ENCODE results near the gene PARP6. TPM values are rescaled to one million over a fixed set of nuclear protein-coding genes. Genes with fewer than 3 reads are reported as not detected.

The PARP6 gene
- total and polyA plus RNA-seq, 2 experiments from 2014 or later = 29.7 to 36.0 TPM

- DNase-seq = peak; percentile 85
- Histone ChIP-seq H3K4me1 (ENCODE audit: insufficient read depth) (no peaks in the 10 kb centered on the region), H3K79me2 (ENCODE audit: insufficient read depth) (no peaks in the 10 kb centered on the region), H3K4me2 (ENCODE audit: unreplicated experiment) (no peak overlapping the region), H2AFZ (no peak overlapping the region), H3K27ac (no peak overlapping the region), H3K36me3 (ENCODE audit: low read depth) (no peaks in the 10 kb centered on the region), H3K9me2 (ENCODE audit: insufficient read depth) (no peaks in the 10 kb centered on the region), H3K4me3 (no peak overlapping the region), H3F3A (ENCODE audit: insufficient read depth) (no peaks in the 10 kb centered on the region), H4K20me1 (ENCODE audit: insufficient read depth) (no peaks in the 10 kb centered on the region), H3K9ac (no peak overlapping the region), H3K9me3 (ENCODE audit: low read depth) (no peaks in the 10 kb centered on the region), H3K27me3 (replicated peaks; ENCODE audit: insufficient read depth) (no peaks in the 10 kb centered on the region)
- in situ Hi-C loops (cut with MboI) = no loop called here
- WGBS, 2 experiments (ENCODE audit: low coverage in 1 of 2, low lambda C conversion rate in 2 of 2, missing lambda C conversion rate in 2 of 2) = 51 to 57% methylated on average over 2 of the region's 2 CpGs
- TF ChIP-seq EZH2 (IDR thresholded peaks at IDR 0.05; ENCODE audit: insufficient read depth, poor library complexity, severe bottlenecking) (no peak), EZH2phosphoT487 (IDR thresholded peaks at IDR 0.05; ENCODE audit: insufficient read depth, low read depth) (no peak)
These were observed 40.5 kb upstream of the PARP6 start for GRCh38 chr15:72312605-72313447.

- TF ChIP-seq EZH2phosphoT487 (IDR thresholded peaks at IDR 0.05; ENCODE audit: insufficient read depth, low read depth) (no peak), EZH2 (IDR thresholded peaks at IDR 0.05; ENCODE audit: insufficient read depth, poor library complexity, severe bottlenecking) (no peak)
- no peak overlapping the region for H3K4me3 ChIP-seq
These were observed 34.7 kb upstream of the PARP6 start for GRCh38 chr15:72307026-72307425.

DNA sequence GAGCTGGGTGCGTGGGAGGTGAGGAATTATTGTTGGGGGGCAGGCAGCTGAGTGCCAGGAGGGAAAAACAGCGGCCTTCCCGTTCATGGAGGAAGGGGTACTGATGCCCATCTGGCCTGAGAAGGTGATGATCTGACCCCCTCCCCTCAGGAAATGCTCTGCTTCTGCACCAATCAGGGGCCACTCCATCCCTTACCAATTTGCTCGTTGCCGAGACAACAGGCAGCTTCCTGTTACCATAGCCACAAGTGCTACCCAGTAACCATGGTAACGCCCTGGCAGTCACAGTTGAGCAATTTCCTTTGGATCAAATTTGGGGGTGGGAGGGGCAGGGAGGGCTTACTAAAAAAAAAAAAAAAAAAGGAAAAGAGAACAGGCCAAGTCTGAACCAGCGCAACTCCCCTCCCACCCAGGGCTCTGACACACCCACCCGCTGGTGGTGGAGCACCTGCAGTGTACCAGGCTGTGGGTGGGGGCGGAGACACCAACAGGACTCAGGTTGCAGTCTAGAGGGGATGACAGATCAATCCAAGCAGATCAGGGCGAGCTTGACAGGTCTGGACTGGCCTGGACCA, 33.9 kb upstream of the PARP6 start:
- Histone ChIP-seq H3K4me1 (ENCODE audit: insufficient read depth) (no peaks in the 10 kb centered on the region), H2AFZ (no peak overlapping the region), H3K27ac (no peak overlapping the region), H3K9me2 (ENCODE audit: insufficient read depth) (no peaks in the 10 kb centered on the region), H3F3A (ENCODE audit: insufficient read depth) (no peaks in the 10 kb centered on the region), H3K4me3 (no peak overlapping the region), H3K9me3 (ENCODE audit: low read depth) (no peaks in the 10 kb centered on the region), H3K9ac (no peak overlapping the region), H3K27me3 (replicated peaks; ENCODE audit: insufficient read depth) (no peaks in the 10 kb centered on the region), H3K36me3 (ENCODE audit: low read depth) (no peaks in the 10 kb centered on the region), H3K4me2 (ENCODE audit: unreplicated experiment) (no peak overlapping the region), H4K20me1 (ENCODE audit: insufficient read depth) (no peaks in the 10 kb centered on the region), H3K79me2 (ENCODE audit: insufficient read depth) (no peaks in the 10 kb centered on the region)
- DNase-seq = peak; percentile 48
- WGBS, 2 experiments (ENCODE audit: low coverage in 1 of 2, low lambda C conversion rate in 2 of 2, missing lambda C conversion rate in 2 of 2) = 58 to 60% methylated on average over 9 to 10 of the region's 10 CpGs
- TF ChIP-seq EZH2 (IDR thresholded peaks at IDR 0.05; ENCODE audit: insufficient read depth, poor library complexity, severe bottlenecking) (no peak), EZH2phosphoT487 (IDR thresholded peaks at IDR 0.05; ENCODE audit: insufficient read depth, low read depth) (no peak)
- in situ Hi-C loops (cut with MboI) = no loop called here

More at GRCh38 chr15:72307026-72307425, 34.7 kb upstream of the PARP6 start:
- Histone ChIP-seq H3K27me3 (replicated peaks; ENCODE audit: insufficient read depth) (no peaks in the 10 kb centered on the region), H3K36me3 (ENCODE audit: low read depth) (no peaks in the 10 kb centered on the region), H3K4me2 (ENCODE audit: unreplicated experiment) (no peak overlapping the region), H3K79me2 (ENCODE audit: insufficient read depth) (no peaks in the 10 kb centered on the region), H3F3A (ENCODE audit: insufficient read depth) (no peaks in the 10 kb centered on the region), H3K9me2 (ENCODE audit: insufficient read depth) (no peaks in the 10 kb centered on the region), H3K9ac (no peak overlapping the region), H3K27ac (no peak overlapping the region), H3K9me3 (ENCODE audit: low read depth) (no peaks in the 10 kb centered on the region), H2AFZ (no peak overlapping the region), H4K20me1 (ENCODE audit: insufficient read depth) (no peaks in the 10 kb centered on the region), H3K4me1 (ENCODE audit: insufficient read depth) (no peaks in the 10 kb centered on the region)
- in situ Hi-C loops (cut with MboI) = no loop called here
- no peak for DNase-seq
- WGBS, 2 experiments (ENCODE audit: low coverage in 1 of 2, low lambda C conversion rate in 2 of 2, missing lambda C conversion rate in 2 of 2) = 32 to 44% methylated on average over 4 to 5 of the region's 5 CpGs

- TF ChIP-seq EZH2phosphoT487 (IDR thresholded peaks at IDR 0.05; ENCODE audit: insufficient read depth, low read depth) (no peak), EZH2 (IDR thresholded peaks at IDR 0.05; ENCODE audit: insufficient read depth, poor library complexity, severe bottlenecking) (no peak)
- H2AFZ ChIP-seq = no peak overlapping the region
- 92 to 95% methylated on average over 7 of the region's 7 CpGs for WGBS, 2 experiments (ENCODE audit: low coverage in 1 of 2, low lambda C conversion rate in 2 of 2, missing lambda C conversion rate in 2 of 2)
- DNase-seq = no peak
- no peaks in the 10 kb centered on the region for H3K27me3 ChIP-seq (replicated peaks; ENCODE audit: insufficient read depth)
- H3K9ac ChIP-seq = no peak overlapping the region
- in situ Hi-C loops (cut with MboI) = no loop called here
- no peaks in the 10 kb centered on the region for H3F3A ChIP-seq (ENCODE audit: insufficient read depth)
- no peaks in the 10 kb centered on the region for H3K36me3 ChIP-seq (ENCODE audit: low read depth)
- no peaks in the 10 kb centered on the region for H3K79me2 ChIP-seq (ENCODE audit: insufficient read depth)
- H3K4me3 ChIP-seq = no peak overlapping the region
- H3K9me2 ChIP-seq (ENCODE audit: insufficient read depth) = no peaks in the 10 kb centered on the region
- no peaks in the 10 kb centered on the region for H3K9me3 ChIP-seq (ENCODE audit: low read depth)
- no peaks in the 10 kb centered on the region for H3K4me1 ChIP-seq (ENCODE audit: insufficient read depth)
- H3K27ac ChIP-seq = no peak overlapping the region
- H4K20me1 ChIP-seq (ENCODE audit: insufficient read depth) = no peaks in the 10 kb centered on the region
- no peak overlapping the region for H3K4me2 ChIP-seq (ENCODE audit: unreplicated experiment)
These were observed 32.2 kb upstream of the PARP6 start for GRCh38 chr15:72304596-72304995.
